ENCODE data around the gene PPM1J. TPM values are rescaled to one million over a fixed set of nuclear protein-coding genes. Genes with fewer than 3 reads are reported as not detected.

The PPM1J gene
- total RNA-seq, 1 donor from 2014 or later: 1.8 TPM

DNA sequence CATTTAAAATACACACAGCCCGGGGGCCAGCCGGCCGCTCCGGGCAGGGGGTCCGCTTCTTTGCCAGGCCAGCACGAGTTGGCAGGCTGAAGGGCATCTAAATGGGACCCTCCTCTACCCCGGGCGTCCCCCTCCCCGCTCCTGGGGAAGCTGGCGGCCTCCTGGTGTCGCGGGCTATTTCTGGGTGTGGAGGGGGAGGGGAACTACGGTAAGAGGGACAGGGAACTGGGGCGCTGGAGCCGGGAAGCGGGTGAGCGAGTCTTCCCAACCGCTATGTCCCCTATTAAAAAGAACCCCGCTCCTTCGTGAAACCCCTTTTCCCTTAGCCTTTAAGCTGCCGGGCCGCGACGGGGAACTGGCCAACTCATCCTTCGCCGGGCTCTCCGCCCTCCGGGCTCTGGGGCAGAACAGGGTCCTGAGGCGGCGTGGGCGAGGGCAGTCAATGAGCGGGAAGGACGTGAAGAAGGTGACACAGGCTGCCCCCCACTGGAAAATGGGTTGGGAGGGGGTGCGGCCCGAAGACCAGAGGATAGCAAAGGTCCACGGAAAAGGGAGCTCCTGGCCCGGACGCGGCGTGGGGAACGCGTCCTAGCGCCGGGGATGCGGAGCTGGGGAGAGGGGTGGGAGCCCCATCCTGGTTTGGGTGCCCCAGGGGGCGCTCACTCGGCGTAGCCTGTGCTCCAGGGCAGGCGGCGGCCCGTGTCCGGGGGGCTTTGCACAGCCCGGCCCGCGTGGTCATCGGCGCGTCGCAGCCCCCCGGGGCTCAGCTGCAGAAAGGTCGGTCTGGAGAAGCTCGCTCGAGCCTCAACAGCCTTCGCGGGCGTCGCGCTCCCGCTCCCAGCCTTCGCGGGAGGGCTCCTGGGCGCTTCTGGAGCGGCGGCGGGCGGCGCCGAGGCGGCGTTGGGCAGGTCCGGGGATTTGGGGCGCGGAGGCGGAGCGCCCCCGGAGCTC, 544 bp downstream of the PPM1J start:
- H3K27ac Mint-ChIP-seq: no peak overlapping the region
- no peaks in the 10 kb centered on the region for H3K36me3 ChIP-seq
- TF ChIP-seq EZH2phosphoT487 (IDR thresholded peaks at IDR 0.05): peak; percentile 58
- peak; percentile 76 for TF ChIP-seq EZH2 (IDR thresholded peaks at IDR 0.05)
- TF ChIP-seq, protein P1, sequence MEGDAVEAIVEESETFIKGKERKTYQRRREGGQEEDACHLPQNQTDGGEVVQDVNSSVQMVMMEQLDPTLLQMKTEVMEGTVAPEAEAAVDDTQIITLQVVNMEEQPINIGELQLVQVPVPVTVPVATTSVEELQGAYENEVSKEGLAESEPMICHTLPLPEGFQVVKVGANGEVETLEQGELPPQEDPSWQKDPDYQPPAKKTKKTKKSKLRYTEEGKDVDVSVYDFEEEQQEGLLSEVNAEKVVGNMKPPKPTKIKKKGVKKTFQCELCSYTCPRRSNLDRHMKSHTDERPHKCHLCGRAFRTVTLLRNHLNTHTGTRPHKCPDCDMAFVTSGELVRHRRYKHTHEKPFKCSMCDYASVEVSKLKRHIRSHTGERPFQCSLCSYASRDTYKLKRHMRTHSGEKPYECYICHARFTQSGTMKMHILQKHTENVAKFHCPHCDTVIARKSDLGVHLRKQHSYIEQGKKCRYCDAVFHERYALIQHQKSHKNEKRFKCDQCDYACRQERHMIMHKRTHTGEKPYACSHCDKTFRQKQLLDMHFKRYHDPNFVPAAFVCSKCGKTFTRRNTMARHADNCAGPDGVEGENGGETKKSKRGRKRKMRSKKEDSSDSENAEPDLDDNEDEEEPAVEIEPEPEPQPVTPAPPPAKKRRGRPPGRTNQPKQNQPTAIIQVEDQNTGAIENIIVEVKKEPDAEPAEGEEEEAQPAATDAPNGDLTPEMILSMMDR (IDR thresholded peaks at IDR 0.05): peak; percentile 29
- H3K4me2 ChIP-seq: peak overlapping the region; percentile 91
- H3K9me3 Mint-ChIP-seq: no peaks in the 10 kb centered on the region
- no peak overlapping the region for H3K27ac ChIP-seq
- peaks cover 4% of the 10 kb centered on the region for H3K36me3 Mint-ChIP-seq
- peak overlapping the region; percentile 60 for H3K4me3 ChIP-seq
- peaks cover 33% of the 10 kb centered on the region for H3K27me3 Mint-ChIP-seq (ENCODE audit: insufficient read depth, low read depth)
- peaks cover 18% of the 10 kb centered on the region for H3K4me1 Mint-ChIP-seq
- H4K20me1 ChIP-seq (ENCODE audit: low read depth): peaks cover 15% of the 10 kb centered on the region
- peak overlapping the region; percentile 52 for H2AFZ ChIP-seq (replicated peaks)
- peak; percentile 59 for DNase-seq (ENCODE audit: low spot score)
- H3K9ac ChIP-seq: no peak overlapping the region
- H3K4me1 ChIP-seq: peaks cover 25% of the 10 kb centered on the region
- peaks cover 14% of the 10 kb centered on the region for H3F3A ChIP-seq (ENCODE audit: low read depth)
- peaks cover 77% of the 10 kb centered on the region for H3K27me3 ChIP-seq
- no peaks in the 10 kb centered on the region for H3K79me2 ChIP-seq (ENCODE audit: low read depth)
- H3K9me3 ChIP-seq (ENCODE audit: low read depth): no peaks in the 10 kb centered on the region
- peak overlapping the region; percentile 89 for H3K4me3 Mint-ChIP-seq

DNA sequence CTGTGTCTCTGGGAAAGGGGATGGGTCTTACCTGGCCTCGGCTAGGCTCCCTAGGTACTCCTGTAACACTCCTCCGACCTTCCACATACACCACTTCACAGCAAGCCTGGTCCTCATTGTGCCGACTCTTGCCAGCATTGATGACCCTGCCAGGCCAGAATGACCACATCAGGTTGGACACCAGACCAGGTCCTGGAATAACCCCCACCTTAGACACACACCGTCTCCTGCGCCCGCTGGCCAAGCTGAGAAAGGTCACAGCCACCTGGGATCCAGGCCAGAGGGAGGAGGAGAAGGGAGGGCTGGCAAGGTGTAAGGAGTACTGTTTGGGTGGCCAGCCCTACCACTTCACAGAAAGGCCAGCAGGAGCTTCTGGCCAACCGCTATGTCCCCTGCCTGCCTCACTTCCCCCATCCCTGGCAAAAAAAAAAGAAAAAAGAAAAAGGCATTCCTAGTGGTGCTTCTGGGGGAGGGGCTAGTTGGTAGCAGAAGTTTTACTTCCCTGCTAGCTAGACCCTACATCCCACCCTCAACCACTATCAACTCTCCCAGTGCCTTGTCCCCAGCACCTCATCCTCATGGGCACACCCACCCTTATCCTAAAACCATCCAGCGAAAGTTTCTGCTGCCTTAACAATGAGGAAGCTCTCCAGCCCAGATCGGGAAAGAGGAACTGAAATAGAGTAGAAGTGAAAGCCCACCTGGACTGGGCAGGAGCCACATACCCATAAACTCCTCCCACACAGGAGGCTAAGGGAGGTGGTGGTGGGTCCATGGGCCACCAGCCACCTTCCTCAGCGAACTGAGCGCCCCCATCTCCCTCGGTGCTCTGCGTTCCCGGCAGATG, 1.4 kb downstream of the PPM1J start:
- Mint-ChIP-seq H3K27me3 (ENCODE audit: insufficient read depth, low read depth) (peaks cover 30% of the 10 kb centered on the region), H3K9me3 (no peaks in the 10 kb centered on the region), H3K36me3 (peaks cover 4% of the 10 kb centered on the region), H3K4me3 (peak overlapping the region; percentile 89), H3K27ac (no peak overlapping the region), H3K4me1 (peaks cover 18% of the 10 kb centered on the region)
- peak; percentile 28 for DNase-seq (ENCODE audit: low spot score)
- Histone ChIP-seq H3K36me3 (no peaks in the 10 kb centered on the region), H3K27me3 (peaks cover 77% of the 10 kb centered on the region), H3K9ac (no peak overlapping the region), H3K4me1 (peaks cover 25% of the 10 kb centered on the region), H3K4me3 (peak overlapping the region; percentile 60), H3K4me2 (peak overlapping the region; percentile 91), H4K20me1 (ENCODE audit: low read depth) (peaks cover 15% of the 10 kb centered on the region), H3K79me2 (ENCODE audit: low read depth) (no peaks in the 10 kb centered on the region), H3F3A (ENCODE audit: low read depth) (peaks cover 14% of the 10 kb centered on the region), H3K27ac (no peak overlapping the region), H3K9me3 (ENCODE audit: low read depth) (no peaks in the 10 kb centered on the region), H2AFZ (replicated peaks) (peak overlapping the region; percentile 52)
- TF ChIP-seq, protein P1 (IDR thresholded peaks at IDR 0.05): no peak
- no peak for TF ChIP-seq EZH2 (IDR thresholded peaks at IDR 0.05)
- no peak for TF ChIP-seq EZH2phosphoT487 (IDR thresholded peaks at IDR 0.05)

DNA sequence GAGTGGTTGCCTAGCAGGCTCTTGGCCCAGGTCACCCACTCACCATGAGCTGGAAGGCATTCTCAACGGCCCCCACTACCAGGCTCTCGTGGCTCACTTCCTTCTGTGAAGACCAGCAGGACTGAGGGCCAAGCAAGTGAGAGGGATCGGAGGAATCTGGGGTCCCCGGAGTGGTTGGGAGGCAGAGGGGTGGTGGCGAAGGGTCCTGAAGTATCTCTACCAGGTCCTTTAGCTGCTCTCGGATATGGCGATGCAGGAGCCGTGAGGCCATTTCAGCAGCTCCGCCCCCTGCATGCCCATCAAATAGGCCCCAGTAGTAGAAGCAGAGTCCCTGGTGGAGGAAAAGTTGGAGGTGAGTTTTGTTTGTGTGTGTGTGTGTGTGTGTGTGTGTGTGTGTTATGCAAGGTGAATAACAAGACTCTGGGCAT, 2.4 kb downstream of the PPM1J start:
- DNase-seq (ENCODE audit: low spot score): no peak
- Histone ChIP-seq H3K27ac (no peak overlapping the region), H3K4me3 (no peak overlapping the region), H3K4me1 (peaks cover 27% of the 10 kb centered on the region), H3K4me2 (no peak overlapping the region), H3K79me2 (ENCODE audit: low read depth) (no peaks in the 10 kb centered on the region), H3K9ac (no peak overlapping the region), H4K20me1 (ENCODE audit: low read depth) (peaks cover 15% of the 10 kb centered on the region), H3K27me3 (peaks cover 77% of the 10 kb centered on the region), H3K36me3 (no peaks in the 10 kb centered on the region), H3K9me3 (ENCODE audit: low read depth) (no peaks in the 10 kb centered on the region), H3F3A (ENCODE audit: low read depth) (peaks cover 16% of the 10 kb centered on the region), H2AFZ (replicated peaks) (no peak overlapping the region)
- TF ChIP-seq EZH2phosphoT487 (IDR thresholded peaks at IDR 0.05) (no peak), EZH2 (IDR thresholded peaks at IDR 0.05) (no peak)
- TF ChIP-seq, protein P1 (IDR thresholded peaks at IDR 0.05): no peak
- H3K27me3 Mint-ChIP-seq (ENCODE audit: insufficient read depth, low read depth): peaks cover 33% of the 10 kb centered on the region
- peaks cover 4% of the 10 kb centered on the region for H3K36me3 Mint-ChIP-seq
- peaks cover 20% of the 10 kb centered on the region for H3K4me1 Mint-ChIP-seq
- H3K27ac Mint-ChIP-seq: no peak overlapping the region
- no peaks in the 10 kb centered on the region for H3K9me3 Mint-ChIP-seq
- peak overlapping the region; percentile 75 for H3K4me3 Mint-ChIP-seq
